Measurements from ENCODE around the gene NPAS3. TPM values are rescaled to one million over a fixed set of nuclear protein-coding genes. Genes with fewer than 3 reads are reported as not detected.

Gene NPAS3
- total and polyA plus RNA-seq, 2 of the 13 experiments (the other 11 are each of a cell fraction or from before 2014, with no cell fraction given), result not detected

DNA sequence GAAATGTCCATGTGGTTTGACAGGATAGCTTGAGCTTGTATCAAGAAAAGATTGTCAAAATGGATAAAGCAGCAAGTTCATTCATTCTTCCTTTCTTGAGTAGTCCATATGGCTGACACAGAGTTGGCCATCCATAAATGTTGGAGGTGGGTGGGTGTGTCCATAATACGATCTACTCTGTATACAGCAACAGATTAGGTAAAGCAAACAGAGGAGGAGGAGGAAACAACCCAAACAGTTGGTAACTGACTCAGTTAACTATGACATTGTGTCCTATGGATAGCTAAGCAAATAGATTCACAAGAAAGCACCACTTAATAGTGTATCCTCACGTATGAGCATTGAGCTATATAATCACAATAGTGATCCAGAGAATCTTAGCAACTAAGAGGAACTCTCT, 868.2 kb downstream of the NPAS3 start:
- no peak overlapping the region for H2AFZ ChIP-seq (ENCODE audit: low read length)
- H3K79me2 ChIP-seq (ENCODE audit: insufficient read depth, low read length), result no peaks in the 10 kb centered on the region
- BruUV-seq (replicated peaks), result no TSS peak
- 5% methylated on average over 2 of the region's 2 CpGs for WGBS (ENCODE audit: low lambda C conversion rate)
- H3K27ac ChIP-seq (ENCODE audit: extremely low read length, insufficient read depth, low read length), result no peak overlapping the region
- ATAC-seq (no peak), FAIRE-seq (no peak), DNase-seq (ENCODE audit: low spot score) (no peak)
- intact Hi-C loops (cut with micrococcal nuclease; ENCODE audit: unreplicated experiment), result no loop called here
- H3K27me3 ChIP-seq (ENCODE audit: control insufficient read depth in 1 of 2, insufficient read depth in 2 of 2, low read length in 2 of 2), result no peaks in the 10 kb centered on the region
- no peaks in the 10 kb centered on the region for H3K36me3 ChIP-seq (replicated peaks in 1 of 2; ENCODE audit: control insufficient read depth in 1 of 2, insufficient read depth in 2 of 2, low read length in 2 of 2)
- H3K9me3 ChIP-seq (ENCODE audit: low read length), result no peaks in the 10 kb centered on the region
- no peaks in the 10 kb centered on the region for H3K4me1 ChIP-seq (ENCODE audit: insufficient read depth, low read length)
- H3K4me2 ChIP-seq (ENCODE audit: low read depth, low read length), result no peak overlapping the region
- CTCF ChIA-PET (ENCODE audit: low intra/inter-chr PET ratio, low total read pairs), result no interaction called here
- TF ChIP-seq, protein P1, sequence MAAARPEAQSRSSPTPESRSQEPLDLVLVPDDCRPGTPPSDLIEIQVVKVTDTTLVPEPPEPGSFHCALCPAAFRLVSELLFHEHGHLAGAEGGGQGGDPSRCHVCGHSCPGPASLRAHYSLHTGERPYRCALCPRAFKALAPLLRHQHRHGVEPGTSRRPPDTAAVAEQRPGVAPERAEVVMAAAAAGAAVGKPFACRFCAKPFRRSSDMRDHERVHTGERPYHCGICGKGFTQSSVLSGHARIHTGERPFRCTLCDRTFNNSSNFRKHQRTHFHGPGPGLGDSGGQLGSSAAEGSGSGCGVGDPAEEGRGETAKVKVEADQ (CRISPR knock-in tag; IDR thresholded peaks at IDR 0.05; ENCODE audit: borderline replicate concordance), result no peak
- TF ChIP-seq CEBPB (IDR thresholded peaks at IDR 0.05; ENCODE audit: borderline replicate concordance, low read depth, low read length), result no peak
- no peak overlapping the region for H3K4me3 ChIP-seq (replicated peaks in 1 of 3; ENCODE audit: insufficient read depth in 1 of 3, low read depth in 2 of 3, low read length in 3 of 3)
- POLR2A ChIA-PET, result no interaction called here
- no peaks in the 10 kb centered on the region for H4K20me1 ChIP-seq (ENCODE audit: insufficient read depth, low read length)
- in situ Hi-C loops (cut with HindIII; ENCODE audit: extremely low pct_ligation_motif_present, low pct_unique_long_range_greater_than_20kb), result no loop called here
- H3K9ac ChIP-seq (ENCODE audit: insufficient read depth, low read depth, low read length), result no peak overlapping the region

DNA sequence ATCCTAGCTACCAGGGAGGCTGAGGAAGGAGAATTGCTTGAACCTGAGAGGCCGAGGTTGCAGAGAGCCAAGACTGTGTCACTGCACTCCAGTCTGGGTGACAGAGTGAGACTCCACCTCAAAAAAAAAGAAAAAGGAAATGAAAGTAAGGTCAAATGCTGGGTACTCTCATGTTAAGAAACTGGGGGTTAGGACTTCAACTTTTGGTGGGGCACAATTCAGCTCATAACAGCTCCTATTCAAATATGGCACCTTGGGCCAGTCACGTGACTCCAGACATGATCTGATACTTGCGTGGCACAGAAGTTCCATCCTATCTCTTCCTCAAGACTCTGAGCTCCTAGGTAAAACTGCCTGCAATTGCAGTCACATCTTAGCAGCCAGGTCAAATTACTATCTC, 869.5 kb downstream of the NPAS3 start:
- no peaks in the 10 kb centered on the region for H3K27me3 ChIP-seq (ENCODE audit: control insufficient read depth in 1 of 2, insufficient read depth in 2 of 2, low read length in 2 of 2)
- H3K27ac ChIP-seq (ENCODE audit: extremely low read length, insufficient read depth, low read length), result no peak overlapping the region
- no peaks in the 10 kb centered on the region for H4K20me1 ChIP-seq (ENCODE audit: insufficient read depth, low read length)
- ATAC-seq (no peak), FAIRE-seq (no peak), DNase-seq (ENCODE audit: low spot score) (no peak)
- POLR2A ChIA-PET, result no interaction called here
- H3K4me3 ChIP-seq (replicated peaks in 1 of 3; ENCODE audit: insufficient read depth in 1 of 3, low read depth in 2 of 3, low read length in 3 of 3), result no peak overlapping the region
- no TSS peak for BruUV-seq (replicated peaks)
- H3K79me2 ChIP-seq (ENCODE audit: insufficient read depth, low read length), result no peaks in the 10 kb centered on the region
- WGBS (ENCODE audit: low lambda C conversion rate), result 46% methylated on average over 3 of the region's 3 CpGs
- no peaks in the 10 kb centered on the region for H3K36me3 ChIP-seq (replicated peaks in 1 of 2; ENCODE audit: control insufficient read depth in 1 of 2, insufficient read depth in 2 of 2, low read length in 2 of 2)
- in situ Hi-C loops (cut with HindIII; ENCODE audit: extremely low pct_ligation_motif_present, low pct_unique_long_range_greater_than_20kb), result no loop called here
- H3K4me2 ChIP-seq (ENCODE audit: low read depth, low read length), result no peak overlapping the region
- H3K9me3 ChIP-seq (ENCODE audit: low read length), result no peaks in the 10 kb centered on the region
- no peak overlapping the region for H3K9ac ChIP-seq (ENCODE audit: insufficient read depth, low read depth, low read length)
- H3K4me1 ChIP-seq (ENCODE audit: insufficient read depth, low read length), result no peaks in the 10 kb centered on the region
- no peak overlapping the region for H2AFZ ChIP-seq (ENCODE audit: low read length)
- intact Hi-C loops (cut with micrococcal nuclease; ENCODE audit: unreplicated experiment), result no loop called here
- CTCF ChIA-PET (ENCODE audit: low intra/inter-chr PET ratio, low total read pairs), result no interaction called here
- TF ChIP-seq HNRNPLL (IDR thresholded peaks at IDR 0.05; ENCODE audit: low read depth, low read length, poor library complexity, severe bottlenecking) (no peak), FLYWCH1 (CRISPR knock-in tag; IDR thresholded peaks at IDR 0.05) (no peak), RAD51 (IDR thresholded peaks at IDR 0.05; ENCODE audit: borderline replicate concordance) (peak; percentile 93), PHF21A (CRISPR knock-in tag; IDR thresholded peaks at IDR 0.05) (no peak), MEIS1 (CRISPR knock-in tag; IDR thresholded peaks at IDR 0.05; ENCODE audit: borderline replicate concordance) (no peak), ZNF563 (CRISPR knock-in tag; IDR thresholded peaks at IDR 0.05) (no peak), ZNF205 (CRISPR knock-in tag; IDR thresholded peaks at IDR 0.05) (no peak)
- TF ChIP-seq, protein P2, sequence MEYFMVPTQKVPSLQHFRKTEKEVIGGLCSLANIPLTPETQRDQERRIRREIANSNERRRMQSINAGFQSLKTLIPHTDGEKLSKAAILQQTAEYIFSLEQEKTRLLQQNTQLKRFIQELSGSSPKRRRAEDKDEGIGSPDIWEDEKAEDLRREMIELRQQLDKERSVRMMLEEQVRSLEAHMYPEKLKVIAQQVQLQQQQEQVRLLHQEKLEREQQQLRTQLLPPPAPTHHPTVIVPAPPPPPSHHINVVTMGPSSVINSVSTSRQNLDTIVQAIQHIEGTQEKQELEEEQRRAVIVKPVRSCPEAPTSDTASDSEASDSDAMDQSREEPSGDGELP (IDR thresholded peaks at IDR 0.05; ENCODE audit: borderline replicate concordance, low read depth), result no peak
- TF ChIP-seq, protein P3, sequence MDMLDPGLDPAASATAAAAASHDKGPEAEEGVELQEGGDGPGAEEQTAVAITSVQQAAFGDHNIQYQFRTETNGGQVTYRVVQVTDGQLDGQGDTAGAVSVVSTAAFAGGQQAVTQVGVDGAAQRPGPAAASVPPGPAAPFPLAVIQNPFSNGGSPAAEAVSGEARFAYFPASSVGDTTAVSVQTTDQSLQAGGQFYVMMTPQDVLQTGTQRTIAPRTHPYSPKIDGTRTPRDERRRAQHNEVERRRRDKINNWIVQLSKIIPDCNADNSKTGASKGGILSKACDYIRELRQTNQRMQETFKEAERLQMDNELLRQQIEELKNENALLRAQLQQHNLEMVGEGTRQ (IDR thresholded peaks at IDR 0.05; ENCODE audit: low read depth, low read length), result peak; percentile 74
- TF ChIP-seq, protein P3 (CRISPR knock-in tag; IDR thresholded peaks at IDR 0.05; ENCODE audit: borderline replicate concordance), result no peak
- TF ChIP-seq, protein P4, sequence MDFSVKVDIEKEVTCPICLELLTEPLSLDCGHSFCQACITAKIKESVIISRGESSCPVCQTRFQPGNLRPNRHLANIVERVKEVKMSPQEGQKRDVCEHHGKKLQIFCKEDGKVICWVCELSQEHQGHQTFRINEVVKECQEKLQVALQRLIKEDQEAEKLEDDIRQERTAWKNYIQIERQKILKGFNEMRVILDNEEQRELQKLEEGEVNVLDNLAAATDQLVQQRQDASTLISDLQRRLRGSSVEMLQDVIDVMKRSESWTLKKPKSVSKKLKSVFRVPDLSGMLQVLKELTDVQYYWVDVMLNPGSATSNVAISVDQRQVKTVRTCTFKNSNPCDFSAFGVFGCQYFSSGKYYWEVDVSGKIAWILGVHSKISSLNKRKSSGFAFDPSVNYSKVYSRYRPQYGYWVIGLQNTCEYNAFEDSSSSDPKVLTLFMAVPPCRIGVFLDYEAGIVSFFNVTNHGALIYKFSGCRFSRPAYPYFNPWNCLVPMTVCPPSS (IDR thresholded peaks at IDR 0.05), result 0 out of 2 replicates have a peak, but pooled peaks have one; percentile 86
- TF ChIP-seq, protein P5, sequence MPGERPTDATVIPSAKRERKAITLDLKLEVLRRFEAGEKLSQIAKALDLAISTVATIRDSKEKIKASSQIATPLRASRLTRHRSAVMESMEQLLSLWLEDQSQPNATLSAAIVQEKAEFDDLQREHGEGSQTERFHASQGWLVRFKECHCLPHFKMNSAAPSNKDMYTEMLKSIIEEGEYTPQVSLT (CRISPR knock-in tag; IDR thresholded peaks at IDR 0.05; ENCODE audit: borderline replicate concordance, low read depth), result no peak

Measured in HepG2 (cell line).